GM10847 (cell line): Measurements from ENCODE around the gene ABI3.
A peak's percentile ranks its signal among the peaks of the same experiment; 100 is the strongest.

Source experiments
- POLR2A ChIP-seq: IDR thresholded peaks from 2 replicates; pipeline ENCODE4 v1.6.1; 2011; ENCODE audit not compliant: insufficient read length; ENCODE audit errors: extremely low read depth

The ABI3 gene

DNA sequence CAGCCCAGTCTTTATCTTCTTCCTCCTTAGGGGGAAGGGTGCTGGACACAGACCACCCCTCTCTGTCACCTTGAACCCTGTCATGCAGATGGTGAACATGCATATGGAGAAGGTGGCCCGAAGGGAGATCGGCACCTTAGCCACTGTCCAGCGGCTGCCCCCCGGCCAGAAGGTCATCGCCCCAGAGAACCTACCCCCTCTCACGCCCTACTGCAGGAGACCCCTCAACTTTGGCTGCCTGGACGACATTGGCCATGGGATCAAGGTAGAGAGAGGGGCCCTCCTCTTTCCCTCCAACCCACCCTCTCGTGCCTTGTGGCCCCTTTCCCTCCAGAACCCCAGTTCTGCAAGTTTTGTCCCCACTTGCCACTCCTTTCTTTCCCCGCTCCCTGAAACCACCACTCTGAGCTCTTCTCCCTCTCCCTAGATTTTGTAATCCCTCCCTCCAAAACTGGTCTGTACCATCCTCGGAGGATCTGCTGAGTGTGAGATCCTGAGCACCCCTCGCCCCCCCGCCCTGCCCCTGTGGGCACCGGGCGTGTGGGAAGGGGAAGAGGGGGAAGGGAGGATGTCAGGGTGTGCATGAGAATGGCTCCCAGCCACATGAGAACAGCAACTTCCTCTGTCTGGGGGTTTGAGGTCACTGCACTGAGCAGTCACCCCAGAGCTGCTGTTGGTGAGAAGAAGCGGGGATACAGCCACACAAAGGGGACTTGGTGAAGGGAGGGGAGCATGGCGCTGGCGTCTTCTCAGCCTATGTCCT lies 7.3 kb downstream of the ABI3 start:
- TF ChIP-seq POLR2A: peak; percentile 14

DNA sequence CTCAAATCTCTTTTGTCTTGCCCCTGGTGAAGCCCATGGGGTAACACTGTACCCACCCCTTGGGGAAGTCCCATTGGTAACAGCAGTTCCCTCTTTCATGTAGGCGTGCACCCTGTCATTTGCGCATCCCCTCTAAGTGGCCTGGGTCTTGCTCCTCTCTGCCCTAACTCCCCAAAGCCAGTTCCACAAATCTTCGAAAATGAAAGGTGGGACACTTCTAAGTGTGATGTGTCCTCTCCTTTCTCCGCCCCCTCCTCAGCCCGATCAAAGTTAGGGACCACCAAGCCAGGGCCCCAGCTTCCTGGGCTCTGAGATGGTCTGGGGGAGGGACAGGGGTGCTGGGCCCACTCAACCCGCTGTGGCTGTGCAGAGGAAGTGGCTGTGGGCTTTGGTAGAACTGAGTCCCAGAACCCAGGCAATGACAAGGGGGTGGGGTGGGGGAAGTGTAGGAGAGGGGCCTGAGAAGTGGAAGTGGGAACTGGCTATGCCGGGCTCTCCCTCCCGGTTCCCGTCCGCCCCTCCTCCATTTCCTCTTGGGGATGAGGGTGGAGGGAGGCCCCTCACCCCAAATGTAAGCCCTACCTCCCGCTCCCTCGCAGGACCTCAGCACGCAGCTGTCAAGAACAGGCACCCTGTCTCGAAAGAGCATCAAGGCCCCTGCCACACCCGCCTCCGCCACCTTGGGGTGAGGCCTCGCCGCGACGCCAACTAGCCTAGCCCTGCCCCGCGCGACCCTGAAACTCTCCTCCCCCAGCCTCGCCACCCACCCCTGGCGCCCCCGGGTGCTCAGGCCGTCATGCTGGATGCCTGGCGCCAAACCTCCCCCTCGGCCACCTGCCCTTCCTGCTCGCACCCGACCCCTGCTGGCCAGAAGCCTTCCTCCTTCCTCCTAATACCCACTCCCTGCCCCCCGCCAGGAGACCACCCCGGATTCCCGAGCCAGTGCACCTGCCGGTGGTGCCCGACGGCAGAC lies 8.7 kb downstream of the ABI3 start:
- no peak for TF ChIP-seq POLR2A

DNA sequence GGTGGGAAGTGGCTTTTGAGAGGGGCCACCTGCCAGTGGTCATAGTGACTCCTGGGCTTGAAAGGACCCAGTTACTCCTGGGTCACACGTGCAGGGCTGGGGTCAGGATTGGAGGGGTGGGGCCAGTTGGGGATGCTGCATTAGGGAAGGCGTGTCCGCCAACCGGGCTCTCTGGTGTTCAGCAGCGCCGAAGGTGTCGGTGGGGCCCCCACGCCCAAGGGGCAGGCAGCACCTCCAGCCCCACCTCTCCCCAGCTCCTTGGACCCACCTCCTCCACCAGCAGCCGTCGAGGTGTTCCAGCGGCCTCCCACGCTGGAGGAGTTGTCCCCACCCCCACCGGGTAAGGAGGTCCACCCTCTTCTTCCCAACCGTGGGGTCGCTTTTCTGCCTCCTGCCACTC lies 9.5 kb downstream of the ABI3 start:
- TF ChIP-seq POLR2A: no peak

DNA sequence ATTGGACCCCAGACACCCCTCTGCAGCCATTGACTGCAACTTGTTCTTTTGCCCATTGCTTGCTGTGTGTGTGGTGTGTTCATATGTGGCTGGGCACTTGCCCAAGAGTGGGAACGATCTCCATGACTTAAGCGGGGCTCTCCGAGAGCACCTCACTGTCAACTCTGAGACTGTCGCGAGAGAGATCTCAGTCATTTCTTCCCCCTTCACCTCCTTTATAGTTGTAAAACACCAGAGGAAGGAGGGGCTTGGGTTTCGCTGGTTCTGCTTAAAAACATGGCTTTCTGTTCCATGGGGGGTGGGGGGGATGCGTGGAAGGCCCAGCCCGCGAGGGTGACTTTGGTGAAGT lies 12.6 kb downstream of the ABI3 start:
- TF ChIP-seq POLR2A: no peak

DNA sequence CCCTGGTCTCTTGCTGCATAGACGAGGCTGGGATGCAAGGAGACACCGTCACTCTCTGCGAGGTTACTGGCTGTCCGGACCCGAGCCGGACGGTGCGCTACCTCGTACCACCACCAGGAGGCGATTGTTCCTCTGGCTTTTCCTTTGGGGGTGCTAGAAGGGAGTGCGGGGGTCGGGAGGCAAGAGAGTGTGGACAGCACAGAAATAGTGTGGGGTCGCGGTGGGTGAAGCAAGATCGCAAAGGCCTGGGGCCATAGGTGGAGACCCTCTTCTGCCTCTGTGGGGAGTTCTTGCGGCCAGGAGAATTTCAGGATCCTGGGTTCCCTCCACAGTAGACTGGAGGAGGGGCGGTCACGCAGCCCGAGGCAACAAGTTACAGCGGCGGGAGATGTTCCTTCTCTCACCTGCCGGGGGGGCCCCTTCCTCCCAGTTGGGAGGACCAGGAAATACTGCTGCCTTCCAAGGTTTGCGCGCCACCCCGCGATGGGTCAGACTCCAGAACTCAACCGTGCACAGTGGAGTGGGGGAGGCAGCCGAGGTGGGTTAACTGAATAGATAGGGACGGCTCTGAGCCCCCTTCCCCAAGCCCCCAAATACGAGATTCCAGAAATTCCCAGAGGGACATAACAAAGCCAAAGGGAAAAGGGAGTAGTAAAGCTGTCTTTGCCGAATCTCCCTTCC lies 13.2 kb downstream of the ABI3 start:
- peak; percentile 15 for TF ChIP-seq POLR2A

DNA sequence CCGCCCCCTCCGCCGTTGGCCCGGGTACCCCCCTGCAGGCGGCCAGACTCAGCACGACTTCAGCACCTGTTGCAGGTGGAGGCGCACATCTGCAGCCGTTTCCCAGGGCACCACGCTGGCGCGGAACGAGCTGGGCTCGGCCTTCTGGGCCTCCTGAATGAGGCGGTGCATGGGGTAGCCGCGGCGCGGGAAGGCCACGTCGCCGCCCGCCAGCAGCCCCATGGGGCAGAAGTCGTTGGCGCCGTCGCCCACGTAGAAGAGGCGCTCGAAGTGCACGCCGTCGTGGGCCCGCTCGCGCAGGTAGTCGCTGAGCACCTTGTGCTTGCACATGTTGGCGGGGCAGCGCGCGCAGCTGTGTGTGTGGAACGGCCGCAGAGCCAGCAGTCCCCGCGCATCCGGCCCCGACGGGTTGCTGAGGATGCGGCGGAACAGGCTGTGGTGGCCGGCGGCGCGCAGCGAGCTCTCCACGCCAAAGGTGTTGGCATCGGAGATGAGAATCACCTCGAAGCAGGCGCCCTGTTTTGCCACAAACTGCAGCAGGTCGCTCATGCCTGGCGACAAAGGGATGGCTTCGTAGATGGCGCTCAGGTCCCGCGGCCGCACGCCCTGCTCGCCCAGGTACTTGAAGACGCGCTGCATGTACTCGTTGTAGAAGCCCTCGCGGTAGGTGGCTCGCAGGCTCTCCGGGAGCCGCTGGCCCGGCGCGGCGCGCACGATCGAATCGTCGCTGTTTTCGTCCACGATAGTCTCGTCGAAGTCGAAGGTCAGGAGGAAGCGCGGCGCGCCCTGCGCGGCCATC lies 13.9 kb downstream of the ABI3 start:
- TF ChIP-seq POLR2A: peak; percentile 24

DNA sequence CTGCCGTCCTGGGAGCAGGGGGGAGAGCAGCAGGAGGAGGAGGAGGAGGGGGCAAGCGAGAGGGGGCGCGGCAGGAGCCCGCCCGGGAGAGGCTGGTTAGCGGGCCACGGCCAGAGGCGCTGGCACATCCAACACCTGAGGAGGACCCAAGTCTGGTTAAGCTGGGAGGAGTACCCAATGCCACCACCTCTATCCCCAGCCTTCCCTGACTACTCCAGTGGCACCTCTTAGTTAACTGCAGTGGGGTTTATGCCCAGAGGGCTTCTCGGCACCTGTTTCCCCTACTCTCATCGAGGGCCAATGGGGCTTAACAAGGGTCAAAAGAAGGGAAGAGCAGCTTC lies 14.5 kb downstream of the ABI3 start:
- no peak for TF ChIP-seq POLR2A

DNA sequence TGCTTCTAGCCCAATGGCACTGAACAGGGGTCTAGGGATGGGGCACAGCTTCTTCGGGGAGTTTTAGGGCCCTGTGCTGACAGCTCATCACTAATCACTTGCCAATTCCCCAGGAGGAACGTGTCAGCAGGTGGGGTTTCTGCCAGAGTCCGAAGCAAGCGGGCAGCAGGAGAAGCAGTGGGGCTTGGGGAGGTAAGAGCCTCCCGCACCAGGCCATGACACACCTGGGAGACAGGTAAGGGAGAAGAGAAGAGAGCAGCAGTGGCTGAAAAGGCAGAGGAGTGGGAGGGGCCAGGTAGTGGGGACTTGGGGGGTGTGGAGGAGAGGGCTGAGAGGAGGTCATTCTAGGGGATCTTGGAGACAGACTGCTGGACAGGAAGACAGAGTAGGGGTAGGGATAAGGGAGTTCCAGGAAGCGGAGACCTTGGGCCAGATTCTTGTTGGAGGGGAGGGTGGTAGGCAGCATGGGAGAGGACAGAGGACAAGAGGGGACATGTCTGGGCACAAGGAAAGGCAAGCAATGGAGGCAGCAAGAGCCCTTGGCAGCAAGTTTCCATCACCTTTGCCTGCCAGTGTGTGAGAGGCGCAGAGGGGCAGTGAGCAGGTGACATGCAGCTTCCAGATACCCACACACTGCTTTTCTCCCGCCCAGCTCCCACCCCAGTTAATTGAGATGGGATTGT lies 15.2 kb downstream of the ABI3 start:
- TF ChIP-seq POLR2A: no peak

DNA sequence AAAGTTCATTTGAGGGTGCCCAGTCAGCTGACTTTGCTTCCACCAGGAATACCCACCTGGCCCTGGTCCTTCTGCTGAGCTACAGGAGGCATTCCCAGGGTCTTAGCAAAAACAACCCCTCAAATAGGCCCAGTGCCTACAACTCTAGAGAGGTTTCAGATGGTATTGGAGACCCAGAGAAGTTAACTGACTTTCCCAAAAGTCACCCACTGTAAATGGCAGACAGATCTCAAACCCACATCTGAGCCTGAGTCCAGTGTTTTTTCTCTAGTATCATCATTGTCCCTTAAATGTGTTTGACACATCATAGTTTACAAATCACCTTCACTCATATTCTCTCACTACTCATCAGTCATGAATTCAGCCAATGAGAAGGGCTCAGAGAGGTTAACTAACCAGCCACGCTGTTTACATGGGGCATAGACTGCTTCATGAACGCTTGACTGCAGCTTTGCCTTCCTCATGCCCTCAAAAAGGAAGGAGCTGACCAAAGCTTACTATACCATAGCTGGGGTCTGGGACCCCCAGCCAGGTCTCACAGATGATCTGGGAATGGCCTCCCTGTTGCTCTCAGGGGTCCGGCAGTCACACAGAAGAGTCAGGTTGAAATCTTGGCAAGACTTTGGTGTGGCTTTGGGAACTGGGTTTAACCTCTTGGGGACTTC lies 16.4 kb downstream of the ABI3 start:
- TF ChIP-seq POLR2A: no peak

DNA sequence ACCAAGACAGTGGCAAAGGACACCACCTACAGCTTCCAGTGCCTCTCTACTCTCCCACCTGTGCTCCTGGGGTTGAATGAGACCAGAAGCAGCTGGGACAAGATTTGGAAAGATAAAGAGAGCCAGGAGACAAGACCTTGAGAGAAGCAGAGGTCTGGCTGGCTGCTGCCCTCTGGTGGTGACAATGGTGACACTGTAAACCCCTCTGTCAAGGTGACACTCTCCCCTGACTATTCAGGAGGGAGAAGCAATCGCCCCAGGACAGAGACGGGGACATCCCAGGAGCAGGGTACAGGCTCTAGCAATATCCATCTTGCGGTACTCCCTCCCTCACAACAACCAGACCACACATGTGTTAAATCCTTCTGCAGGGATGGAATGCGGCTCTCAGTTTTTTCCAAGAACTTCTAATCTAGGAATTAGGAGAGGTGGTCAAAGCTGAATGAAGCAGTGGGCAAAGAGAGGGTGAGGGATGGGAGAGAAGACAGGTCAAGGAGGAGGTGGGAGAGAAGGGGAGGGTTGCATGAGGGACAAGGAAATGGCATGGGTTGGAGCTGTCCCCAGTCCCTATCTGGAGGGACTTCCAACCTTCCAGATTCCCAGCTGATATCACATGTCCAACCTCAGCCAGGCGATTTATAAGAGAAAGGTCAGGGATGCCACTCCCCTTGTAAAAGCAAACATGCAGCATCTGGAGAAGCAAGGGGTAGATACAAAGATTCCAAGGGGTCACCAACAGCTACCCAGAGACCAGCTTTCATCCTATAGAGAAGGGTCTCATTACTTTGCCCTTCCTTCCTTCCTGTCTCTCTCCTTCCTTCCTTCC lies 17.1 kb downstream of the ABI3 start:
- no peak for TF ChIP-seq POLR2A

DNA sequence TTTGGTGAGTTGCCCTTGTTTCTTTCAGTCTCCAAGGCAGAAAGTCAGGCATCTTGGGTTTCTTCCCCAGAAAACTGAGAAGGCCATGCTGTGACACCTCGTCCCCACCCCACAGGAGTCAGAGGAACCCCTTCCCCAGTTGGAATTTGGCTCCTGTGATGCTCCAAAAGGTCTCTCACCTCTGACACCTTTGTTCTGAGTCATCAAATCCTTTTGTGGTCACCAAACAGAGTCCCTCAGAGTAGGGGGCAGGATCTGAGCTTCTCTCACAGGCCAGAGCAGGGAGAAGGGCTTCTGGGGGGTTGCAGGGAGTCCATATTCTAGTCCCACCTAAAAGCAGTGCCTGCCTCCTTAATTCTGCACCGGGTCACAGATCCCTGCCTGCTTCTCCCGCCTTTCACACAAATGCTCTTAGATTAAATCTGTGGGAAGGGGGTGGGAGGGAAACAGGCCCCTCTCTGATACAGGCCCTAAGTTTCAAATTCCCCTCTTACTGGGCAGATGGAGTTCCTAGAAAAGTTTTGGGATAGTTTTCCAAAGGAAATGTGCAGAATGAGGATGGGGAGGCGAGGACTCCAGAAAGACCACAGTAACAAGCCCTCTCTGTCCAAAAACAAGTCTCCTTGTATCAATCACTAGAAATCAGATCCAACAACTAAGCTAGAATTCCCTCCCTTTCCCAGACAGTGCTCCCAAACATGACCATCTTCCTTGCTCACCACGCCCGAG lies 18.7 kb downstream of the ABI3 start:
- no peak for TF ChIP-seq POLR2A

DNA sequence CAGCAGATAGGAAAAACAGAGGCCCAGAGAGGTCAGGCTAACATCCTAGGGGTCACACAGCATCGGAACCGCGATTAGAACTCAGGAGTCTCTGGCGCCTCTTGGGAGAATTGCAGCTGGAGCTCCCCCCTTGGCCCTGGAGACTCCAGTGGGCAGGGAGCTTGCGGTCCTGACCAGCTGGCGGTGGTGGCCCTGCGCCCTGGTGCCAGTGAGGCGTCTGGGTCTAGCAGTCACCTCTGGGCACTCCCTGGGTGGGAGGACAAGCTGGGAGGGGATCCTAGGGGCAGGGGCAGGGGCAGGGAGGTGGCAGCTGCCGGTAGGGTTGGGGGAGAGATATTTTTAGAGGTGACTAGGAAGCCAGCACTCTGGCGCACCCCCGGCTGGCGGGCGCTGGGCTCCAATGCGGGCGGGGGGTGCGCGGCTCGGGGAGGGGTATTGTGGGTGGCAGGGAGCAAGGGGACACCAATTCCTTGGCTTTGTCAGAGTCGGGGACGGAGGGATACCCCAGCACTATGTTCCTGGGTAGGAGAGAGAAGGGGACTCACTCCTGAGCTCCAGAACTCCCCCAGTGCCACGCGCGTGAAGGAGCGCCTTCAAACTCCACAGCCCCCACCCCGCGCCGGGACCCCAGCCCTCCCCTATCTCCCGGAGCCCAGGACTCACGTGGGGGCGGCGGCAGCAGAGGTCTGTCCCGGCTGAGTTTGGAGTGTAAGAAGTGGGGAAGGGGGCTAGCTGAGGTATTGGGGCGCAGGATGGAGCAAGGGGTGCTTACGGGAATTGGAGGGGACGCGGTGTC lies 19.5 kb downstream of the ABI3 start:
- no peak for TF ChIP-seq POLR2A
